Islet of Langerhans (tissue), 1 donor: ENCODE measurements around the gene LRRC1.
"Not testable (repeated sequence)": the region's sequence is repeated elsewhere in the genome, so short reads cannot be mapped to it uniquely, and the experiment has no call there.

ENCODE experiments used
- FAIRE-seq: peaks from one replicate; lab custom pipeline; 2011; peaks lifted over from hg19 to GRCh38; lab: Jason Lieb, UNC

The LRRC1 gene

GRCh38 chr6:53792973-53793317, 1.9 kb upstream of the LRRC1 start:
- FAIRE-seq: no peak

GRCh38 chr6:53793318-53794136, 1.3 kb upstream of the LRRC1 start:
- FAIRE-seq: no peak

DNA sequence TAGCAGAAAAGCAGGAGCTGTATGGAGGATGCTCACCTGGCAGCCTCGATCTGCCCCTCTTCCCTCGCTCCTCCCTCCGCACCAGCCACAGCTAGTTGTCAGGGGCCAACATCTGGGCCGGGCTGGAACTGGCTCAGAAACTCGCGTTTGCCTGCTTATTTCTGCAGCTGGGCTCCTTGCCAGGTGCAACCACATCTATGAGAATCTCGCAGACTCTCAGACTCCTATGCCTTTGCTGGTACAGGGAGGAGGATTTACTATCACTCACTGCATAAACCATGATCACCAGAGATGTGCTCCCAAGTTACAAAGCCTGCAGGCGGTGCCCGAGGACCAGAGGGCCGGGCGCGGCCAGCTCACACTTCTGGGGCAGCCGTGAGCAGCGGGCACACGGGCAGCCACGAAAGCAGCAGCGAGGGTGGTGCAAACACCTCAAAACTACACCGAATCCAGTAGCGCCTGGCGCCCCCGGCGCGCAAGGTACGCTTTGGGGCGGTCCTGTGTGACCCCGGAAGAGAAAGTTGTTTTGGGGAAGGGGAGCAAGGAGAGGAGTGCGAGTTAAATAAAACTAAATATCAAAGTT, 577 bp upstream of the LRRC1 start:
- no peak for FAIRE-seq

DNA sequence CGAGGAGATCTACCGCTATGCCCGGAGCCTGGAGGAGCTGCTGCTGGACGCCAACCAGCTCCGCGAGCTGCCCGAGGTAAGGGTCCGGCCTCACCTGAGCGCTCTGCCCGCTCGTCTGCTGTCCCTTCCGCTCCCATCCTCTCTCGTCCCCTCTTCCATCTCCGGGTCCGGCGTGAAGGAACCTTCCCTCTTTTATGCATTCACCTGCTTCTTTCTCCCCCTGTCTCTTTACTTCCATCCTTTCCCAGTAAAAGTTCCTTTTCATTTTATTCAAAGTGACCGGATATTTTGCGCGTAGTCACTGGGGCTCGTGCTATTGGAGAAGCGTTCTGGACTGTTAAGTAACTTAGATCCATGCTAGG, 516 bp downstream of the LRRC1 start:
- FAIRE-seq: no peak

- FAIRE-seq: no peak
Observed at GRCh38 chr6:53795702-53796450, 1.1 kb downstream of the LRRC1 start.

DNA sequence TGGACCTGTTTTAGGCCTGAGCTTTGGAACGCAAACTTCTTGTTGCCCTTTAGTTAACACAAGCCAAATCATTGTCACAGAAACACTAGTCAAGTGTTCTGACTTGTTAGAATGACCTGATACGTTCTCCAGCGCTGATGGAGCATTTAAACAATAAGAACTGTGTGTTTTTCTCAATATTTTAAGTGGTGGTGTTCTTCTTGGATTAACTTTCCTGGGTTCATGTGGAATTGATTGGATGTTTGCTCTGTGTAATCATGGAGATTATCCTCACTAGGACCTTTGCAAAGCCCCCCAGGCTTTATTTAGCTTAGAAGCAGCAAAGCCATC, 1.6 kb downstream of the LRRC1 start:
- FAIRE-seq: no peak

DNA sequence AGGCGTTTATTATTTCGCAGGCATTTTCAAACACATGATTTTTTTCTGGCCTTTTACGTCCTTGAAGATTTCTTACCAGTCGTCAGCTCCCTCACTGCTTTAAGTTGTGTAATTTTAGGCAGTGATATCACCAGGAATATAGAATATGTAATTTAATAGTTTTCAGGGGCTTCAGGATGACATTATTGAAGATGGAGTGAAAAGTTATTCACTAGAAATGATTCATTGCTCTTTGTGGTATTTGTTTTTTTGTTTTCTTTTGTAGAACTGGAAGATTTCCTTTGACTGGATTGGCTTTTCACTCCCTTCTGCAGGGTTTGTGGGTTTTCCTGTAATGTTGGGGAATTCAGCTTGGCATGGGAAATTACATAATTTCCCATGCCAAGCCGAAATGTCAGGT, 2.0 kb downstream of the LRRC1 start:
- no peak for FAIRE-seq

- FAIRE-seq: no peak
Observed at GRCh38 chr6:53797304-53797703, 2.5 kb downstream of the LRRC1 start.

DNA sequence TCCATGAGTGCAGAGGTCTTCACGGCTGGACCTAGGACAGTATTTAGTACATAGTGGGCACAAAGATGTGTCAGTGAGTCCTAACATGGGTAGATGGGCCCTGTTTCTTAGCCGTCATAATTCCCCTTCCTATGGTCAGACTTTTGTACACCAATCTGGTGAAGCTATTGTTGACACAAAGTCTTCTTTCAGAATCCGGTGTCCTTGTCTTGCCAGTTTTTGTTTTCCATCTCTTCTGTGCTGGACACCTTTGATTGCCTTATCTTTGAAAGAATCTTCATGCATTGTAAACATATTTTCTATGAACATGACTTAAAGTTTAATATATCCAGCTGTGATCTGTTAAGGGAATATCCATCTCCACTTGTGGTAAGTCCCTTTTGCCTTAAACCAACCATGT, 4.5 kb downstream of the LRRC1 start:
- no peak for FAIRE-seq

- no peak for FAIRE-seq
Observed at GRCh38 chr6:53801022-53801421, 6.2 kb downstream of the LRRC1 start.

GRCh38 chr6:53802582-53802981, 7.8 kb downstream of the LRRC1 start:
- FAIRE-seq: no peak

GRCh38 chr6:53803081-53803860, 8.5 kb downstream of the LRRC1 start:
- FAIRE-seq: no peak

DNA sequence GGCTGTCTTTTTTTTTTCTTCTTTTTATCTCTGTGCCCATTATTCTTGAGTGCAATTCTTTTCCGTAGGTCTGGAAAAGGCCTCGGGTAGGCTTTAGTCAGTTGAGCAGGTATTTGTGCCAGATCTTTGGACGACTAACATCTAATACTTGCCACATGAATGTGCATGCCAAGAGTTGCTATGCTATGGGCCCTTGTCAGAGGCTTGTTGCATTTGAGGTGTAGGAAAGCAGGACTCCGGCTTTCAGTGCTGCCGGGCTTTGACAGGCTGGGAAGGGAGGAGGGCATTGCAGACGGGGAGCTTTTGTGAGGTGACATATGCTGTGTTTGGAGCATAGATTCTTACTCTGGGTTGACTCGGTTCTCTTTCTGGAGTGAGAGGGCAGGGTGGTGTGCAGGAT, 10.2 kb downstream of the LRRC1 start:
- FAIRE-seq: no peak

DNA sequence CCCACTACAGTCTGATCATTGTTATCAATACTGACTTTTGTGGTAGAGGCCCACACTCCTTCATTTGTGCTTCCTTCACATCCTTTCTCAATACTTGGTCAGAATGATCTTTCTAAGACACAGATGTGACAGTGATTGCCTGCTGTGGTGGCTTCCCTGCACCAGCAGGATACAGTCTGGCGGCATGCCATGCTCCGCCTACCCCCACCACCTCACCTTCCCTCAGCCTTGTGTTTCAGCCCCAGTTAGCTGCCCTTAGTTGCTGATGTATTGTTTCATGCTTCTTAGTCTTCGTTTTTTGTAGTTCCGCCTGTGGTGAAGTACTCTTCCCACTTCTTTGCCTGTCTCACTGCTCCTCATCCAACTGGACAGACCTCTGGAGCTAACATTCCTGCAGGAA, 10.9 kb downstream of the LRRC1 start:
- FAIRE-seq: no peak

DNA sequence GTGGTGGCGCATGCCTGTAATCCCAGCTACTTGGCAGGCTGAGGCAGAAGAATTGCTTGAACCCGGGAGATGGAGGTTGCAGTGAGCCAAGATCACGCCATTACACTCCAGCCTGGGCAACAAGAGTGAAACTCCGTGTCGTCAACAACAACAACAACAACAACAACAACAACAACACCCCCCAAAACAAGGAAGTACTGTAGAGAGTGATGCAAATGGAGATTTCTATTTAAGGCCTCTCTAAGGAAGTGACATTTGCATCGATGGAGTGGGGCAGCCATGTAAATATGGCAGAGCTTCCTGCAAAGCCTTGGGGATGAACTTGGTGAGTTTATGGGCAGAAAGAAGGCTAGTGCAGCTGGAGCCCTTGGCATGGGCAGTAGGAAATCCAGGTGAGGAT, 12.8 kb downstream of the LRRC1 start:
- FAIRE-seq: not testable (repeated sequence)

DNA sequence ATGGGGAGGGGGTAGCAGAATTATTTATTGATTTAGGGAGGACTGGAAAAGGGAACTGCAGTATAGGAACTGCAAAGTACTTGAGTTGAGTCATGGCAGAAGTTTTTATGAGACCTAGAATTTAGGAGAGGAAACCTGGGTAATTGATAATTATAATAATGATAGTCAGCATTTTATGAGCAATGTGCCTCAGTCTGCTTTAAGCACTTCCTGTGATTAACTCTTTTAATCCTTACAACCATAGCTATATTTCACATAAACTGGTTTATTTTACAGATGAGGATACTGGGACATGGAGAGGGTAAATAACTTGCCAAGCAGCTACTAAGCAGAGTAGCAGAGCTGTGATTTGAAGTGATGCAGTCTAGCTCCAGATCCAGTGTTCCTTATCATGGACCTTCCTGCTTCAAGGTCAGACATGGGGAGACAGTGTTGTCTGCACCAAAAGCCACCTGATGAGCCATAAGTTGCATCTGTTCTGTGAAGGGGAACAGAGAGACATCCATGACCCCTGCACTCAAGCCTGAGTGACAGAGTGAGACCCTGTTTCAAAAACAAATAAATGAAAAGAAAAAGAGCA, 13.6 kb downstream of the LRRC1 start:
- FAIRE-seq: no peak

DNA sequence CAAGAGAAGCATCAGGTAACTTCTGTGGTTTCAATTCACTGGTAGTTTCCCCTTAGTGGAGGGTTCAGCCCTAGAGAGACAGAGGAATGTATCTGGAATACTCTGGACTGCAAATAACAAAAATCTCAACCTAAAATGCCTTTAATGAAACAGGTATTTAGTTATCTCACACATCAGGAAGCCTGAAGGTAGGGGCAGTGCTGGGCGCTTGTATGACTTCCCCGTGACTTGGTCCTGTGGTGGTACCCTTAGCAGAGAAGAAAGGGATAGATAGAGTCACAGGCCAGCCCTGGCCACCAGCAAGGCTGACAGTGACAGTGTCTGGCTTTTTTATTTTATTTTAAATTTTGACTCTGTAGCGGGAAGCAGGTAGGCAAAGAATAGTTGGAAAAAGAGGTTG, 14.9 kb downstream of the LRRC1 start:
- no peak for FAIRE-seq

DNA sequence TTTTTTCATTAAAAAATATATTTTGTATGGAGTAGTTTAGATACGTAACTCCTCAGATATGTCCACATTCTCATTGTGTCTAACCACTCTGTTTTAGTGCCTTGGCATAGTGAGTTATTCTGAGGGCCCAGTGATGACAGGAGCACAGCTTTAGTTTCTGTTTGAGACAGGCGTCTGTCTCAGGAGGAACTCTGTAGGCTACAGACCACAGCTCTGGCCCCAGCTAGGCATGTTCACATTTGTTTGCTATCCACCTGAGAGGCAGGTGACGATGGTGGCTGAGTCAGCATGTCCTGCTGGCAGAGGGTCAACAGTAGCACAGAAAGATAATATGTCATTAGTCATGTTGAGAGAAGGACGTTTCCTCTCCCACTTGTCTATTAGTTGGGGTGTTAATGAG, 16.3 kb downstream of the LRRC1 start:
- peak; percentile 98 for FAIRE-seq

DNA sequence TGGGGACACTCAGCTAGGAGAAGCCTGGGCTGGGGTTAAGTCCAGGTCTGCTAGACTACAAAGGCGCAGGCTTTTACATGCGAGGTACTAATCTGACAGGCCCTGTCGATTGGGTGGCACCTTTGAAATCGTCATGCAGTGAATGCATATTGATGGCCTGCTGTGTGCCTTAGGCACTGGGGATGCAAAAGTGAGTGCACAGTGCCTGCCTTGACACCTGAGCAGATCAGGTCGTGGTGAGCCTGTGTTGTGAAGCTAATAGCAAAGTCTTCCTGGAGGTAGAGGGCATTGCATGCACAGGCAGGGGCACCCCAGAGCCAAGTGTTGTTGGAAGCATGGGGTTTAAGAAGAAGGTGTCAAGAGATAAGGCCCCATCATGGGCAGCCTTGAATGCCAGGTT, 16.9 kb downstream of the LRRC1 start:
- no peak for FAIRE-seq

- no peak for FAIRE-seq
Observed at GRCh38 chr6:53813096-53813495, 18.3 kb downstream of the LRRC1 start.

- FAIRE-seq: no peak
Observed at GRCh38 chr6:53813801-53814200, 19.0 kb downstream of the LRRC1 start.

DNA sequence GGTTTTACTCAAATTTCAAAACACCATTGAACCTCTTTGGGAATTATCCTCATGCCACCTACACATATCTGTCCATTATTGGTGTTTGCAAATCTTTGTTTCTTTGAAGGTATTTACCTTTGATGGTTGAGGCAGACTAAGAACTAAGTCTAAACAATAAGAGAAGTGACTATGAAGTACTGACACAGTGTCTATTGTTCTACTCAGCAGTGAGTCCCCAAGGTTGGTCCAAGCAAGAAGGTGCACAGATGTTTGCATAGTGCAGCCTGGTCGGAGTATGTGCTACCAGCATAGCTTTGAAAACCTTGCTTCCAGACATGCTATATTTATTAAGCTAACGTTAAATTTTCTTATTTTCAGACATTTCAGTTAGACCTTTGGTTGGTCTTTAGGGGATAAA, 19.5 kb downstream of the LRRC1 start:
- no peak for FAIRE-seq
